Measurements from ENCODE around the gene SUN1.

Gene SUN1

DNA sequence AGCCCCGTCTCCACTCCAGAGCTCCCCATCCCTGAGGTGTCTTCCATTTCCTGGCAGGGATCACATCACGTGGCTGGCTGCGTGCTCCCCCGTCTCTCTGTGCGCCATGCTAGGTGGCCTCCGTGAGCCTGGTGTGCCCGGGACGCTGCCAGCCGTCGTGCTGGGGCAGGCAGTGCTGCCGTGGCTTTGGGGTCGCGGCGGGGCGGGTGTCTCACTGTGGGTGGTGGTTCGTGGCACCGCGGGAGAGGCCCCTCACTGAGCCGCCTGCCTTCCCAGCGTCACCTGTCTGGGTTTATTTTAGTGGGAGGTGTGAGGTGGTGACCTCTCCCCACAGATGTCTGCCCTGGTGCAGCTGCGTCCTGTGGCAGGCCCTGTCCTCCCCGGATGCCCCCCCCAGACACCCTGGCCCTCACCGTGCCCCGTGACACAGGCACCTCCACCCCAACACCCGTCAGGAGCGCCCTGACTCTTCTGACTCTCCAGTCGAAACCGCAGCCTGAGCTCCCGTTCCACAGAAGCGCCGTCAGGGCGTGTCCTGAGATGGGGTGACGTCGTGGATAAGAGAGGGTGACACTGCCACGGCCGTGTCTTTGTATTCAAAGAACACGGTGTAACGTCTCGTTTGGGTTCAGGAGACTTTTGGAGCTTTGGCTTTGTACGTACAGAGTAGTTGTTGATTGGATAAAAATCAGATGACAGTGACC lies 62.0 kb downstream of the SUN1 start:
- no peak for DNase-seq

DNA sequence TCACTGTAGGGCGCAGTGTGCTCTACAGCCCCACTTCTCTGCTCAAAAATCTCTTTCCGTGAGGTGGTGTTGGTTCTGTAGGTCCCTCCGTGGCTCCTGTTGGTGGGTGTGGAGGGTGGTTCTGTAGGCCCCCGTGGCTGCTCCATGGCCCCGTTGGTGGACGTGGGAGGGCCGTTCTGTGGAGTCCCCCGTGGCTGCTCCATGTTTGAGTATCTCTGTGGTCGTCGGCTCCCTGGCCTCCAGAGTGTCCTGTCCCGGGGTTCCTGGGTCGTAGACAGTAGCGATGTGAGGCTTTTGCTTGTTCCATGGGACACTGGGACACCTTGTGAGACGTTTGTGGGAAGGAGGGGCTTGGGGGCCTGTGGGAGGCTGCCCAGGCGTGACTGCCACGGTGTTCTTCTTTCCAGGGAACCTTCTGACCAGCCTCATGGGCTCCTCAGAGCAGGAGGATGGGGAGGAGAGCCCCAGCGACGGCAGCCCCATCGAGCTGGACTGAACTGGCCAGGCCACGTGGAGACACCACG lies 62.7 kb downstream of the SUN1 start:
- no peak for DNase-seq

DNA sequence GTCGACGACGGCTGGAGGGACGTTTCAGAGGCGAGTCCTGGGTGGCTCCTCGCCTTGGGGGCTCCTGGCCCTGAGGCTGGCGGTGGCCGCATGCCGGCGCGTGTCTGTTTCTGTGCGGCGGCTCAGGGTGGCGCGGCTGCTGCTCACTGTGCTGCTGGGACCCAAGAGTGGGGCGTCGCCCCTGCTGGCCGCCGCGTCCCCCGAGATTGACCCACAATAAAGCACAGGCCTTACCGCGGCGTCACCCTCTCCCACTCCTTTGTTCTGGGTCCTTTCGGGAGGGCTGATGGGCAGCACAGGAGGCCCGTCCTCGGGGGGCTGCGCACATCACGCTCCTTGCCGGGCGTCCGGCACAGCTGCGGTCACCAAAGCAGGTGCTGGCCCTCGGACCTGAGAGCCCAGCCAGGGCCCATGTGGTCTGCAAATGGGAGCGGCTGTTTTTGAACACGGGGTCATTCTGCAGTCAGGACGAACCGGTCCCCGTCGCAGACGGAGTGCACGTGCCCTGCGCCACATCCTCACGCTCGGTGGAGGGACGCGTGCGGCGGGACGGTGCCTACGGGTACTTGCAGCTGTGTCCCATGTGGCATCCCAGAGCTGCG lies 63.3 kb downstream of the SUN1 start:
- DNase-seq: no peak

DNA sequence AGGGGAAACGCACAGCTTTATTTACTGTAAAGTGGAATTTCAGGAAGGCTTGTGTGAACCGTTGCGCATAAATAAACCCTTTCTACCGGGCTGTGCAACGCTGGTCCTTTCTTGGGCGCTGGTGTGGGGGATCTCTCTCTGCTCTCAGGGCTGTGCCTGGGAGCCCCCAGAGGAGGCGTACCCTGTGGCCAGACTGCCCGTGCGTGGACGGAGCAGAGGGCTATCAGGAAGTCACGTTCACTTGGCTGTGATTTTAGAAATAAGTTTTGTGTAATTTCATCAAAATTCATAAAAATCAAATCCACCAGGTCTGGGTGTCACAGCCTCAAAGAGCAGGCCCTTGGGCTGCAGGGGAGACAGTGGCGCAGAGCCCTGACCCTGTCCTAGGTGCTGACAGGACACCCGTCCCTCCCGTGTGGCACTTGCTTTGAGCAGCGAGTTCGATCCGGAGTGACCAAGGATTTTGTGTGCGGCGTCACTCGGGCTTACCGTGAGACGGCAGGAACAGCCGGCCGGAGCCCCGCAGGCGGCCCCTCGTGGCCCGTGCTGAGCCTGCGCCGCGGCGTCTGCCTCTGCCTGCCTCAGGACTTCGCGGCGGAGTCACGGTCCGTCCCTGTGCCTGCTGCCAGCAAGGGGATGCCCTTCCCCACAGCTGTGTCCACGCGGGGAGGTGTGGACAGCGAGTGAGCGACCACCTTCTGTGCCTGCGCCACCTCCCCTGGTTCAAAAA lies 64.2 kb downstream of the SUN1 start:
- DNase-seq: no peak

DNA sequence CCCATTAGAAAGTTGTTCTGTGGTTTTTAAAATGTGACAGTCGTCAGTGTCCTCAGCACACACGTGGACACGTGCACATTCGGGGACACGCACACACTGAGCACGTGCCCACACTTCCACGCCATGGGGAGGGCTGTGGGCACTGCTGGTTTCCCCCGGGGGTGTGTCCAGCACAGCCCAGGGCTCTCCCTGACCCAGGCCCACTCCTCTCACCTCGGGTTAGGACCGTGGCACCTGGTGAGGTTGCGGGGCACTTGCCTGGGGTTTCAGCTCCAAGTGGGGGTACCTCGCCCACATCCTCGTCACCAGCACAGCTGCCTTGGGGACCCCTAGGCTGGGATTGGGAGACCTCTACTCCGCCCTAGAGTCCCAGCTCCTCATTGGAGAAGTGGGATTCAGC lies 64.8 kb downstream of the SUN1 start:
- DNase-seq: no peak

DNA sequence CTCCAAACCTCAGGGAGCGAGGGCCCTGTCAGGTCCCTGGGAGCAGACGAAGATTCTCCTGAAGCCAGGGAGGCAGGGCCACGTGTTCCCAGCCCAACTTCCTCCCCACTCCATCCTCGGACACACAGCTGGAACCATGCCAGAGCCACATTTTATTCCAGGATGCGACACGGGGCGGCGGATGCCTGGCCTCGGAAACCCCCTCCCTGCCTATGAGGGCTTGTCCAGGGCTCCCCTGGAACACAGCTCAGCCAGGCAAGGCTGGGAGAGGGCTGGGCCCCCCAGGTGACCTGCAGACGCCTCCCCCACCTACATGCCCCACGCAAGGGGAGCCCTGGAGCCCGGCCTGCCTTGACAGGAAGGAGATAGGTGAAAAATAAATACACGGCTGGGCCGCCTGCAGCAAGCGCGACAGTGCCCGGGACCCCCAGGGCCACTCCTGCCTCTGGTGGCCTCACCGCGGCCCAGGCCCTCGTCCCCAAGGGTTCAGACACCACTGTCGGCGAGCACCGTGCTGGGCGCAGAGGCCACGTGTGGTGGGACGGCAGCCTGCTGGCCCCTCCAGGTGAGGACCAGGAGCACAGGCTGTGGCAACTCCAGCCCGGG lies 65.6 kb downstream of the SUN1 start:
- DNase-seq: no peak

DNA sequence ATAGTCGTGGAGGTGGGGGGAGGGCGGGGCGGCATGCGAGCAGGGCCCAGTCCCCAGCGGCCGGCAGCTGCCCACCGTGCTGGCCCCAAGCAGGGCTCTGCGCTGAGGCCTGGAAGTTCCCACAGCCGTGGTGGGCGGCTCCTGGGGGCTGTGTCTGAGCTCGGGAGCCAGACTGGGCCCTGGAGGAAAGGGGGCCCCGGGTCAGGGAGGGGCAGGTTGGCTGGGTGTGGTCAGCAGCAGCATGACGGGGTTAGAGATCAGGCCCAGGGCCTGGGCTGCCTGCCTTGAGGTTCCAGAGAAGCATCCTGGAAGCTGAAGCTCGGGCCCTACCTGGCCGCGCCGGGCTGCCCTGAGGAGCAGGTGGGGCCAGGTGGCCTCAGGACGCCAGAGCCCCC lies 66.2 kb downstream of the SUN1 start:
- DNase-seq: no peak

DNA sequence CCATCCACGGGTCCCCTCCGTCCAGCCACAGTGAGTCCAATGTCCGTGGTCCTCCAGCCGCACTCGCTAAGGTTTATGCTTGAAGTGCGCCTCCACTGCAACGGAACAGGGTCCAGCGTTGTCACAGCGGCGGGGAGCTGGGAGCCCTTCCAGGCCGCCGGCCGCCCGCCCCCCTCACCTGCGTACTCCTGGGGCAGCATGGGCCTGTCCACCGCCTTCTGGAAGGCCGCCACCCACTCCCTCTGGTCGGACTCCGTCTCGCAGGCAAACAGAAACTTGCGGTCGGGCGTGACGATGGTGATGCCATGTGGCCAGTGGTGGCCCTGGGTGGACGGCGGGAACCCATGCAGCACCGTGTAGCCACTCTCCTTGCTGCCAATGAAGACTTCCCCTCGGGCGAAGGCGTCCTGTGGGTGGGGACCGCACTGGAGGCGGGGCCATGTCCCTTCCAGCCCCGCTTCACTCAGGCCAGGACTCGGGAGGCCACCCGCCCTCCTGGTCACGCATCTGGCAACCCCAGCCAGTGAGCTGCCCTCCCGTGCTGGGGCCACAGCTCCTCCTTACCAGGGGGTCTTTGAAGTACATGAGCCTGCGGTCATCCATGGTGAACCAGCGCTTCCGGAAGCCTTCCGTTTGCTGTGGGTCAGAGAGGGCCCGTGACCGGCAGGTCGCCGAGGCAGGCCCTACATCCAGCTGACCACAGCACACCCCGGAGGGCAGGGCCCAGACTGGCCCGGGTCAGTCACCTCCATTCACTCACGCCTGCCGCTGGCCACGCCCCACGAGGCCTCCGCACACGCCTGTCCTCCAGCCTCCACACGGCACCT lies 66.8 kb downstream of the SUN1 start:
- no peak for DNase-seq

DNA sequence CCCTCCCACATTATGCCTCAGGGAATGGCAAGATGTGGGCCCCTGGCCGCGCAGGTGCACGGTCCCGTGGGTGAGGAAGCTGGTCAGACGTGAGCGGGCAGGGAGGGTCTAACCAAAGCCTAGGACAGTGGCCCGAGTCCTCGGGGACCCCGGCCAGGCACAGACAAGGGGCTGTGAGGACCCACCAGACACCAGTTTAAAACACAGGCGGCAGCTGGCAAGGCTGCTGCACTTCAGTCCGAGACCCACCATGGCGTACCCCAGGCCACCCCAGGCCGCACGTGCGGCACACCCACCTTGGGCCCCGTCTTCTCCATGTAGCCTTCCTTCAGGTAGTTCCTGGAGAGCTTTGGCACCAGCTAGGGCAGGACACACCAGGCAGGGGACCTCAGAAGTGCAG lies 67.5 kb downstream of the SUN1 start:
- DNase-seq: no peak

DNA sequence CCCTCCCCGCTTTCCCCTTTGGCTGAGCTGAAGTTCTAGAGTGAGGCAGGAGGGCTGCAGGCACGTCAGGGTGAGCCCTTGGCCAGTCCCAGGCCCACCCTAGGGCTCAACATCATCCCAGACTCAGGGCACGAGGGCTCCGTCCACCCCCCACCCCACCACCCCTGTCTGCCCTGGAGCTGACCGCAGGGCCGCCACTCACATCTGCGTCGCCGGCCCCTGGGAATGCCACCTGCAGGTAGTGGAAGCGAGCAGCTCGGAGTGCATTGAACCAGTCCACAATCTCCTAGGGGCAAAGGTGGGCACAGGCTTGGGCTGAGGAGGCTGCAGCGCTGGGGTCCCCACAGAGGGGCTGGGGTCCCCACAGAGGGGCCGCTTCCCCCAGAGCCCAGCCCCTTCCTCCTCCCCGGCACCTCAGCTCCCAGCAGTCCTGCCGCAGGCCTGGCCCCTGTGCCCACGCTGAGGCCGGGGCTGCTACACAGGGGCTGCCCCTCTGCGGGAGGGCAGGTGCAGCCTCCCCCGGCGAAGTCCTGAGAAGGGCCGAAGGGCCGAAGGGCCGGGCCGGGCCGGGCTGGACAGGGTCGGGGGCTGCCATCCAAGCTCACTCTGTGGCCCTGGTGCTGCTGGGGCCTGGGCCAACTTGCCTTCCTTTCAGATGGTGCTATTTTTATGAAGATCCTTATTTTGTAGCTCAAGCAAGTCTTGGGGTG lies 68.2 kb downstream of the SUN1 start:
- no peak for DNase-seq

DNA sequence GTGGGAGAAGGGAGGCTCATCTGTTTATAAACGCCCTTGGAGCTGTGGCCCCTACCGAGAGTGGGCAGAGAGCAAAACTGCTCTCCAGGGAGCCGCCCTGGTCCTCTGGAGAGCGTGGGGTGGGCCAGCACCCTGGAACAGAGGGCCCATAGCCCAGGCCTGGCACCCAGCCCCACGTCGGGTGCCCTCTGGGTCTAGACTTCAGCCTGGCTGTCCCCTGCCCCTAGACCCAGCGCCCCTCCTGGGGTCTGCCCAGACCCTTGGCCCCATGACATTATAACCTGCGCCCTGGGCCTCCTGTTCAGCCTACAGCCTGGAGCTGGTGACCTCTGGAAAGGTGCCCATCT lies 68.7 kb downstream of the SUN1 start:
- DNase-seq: no peak

DNA sequence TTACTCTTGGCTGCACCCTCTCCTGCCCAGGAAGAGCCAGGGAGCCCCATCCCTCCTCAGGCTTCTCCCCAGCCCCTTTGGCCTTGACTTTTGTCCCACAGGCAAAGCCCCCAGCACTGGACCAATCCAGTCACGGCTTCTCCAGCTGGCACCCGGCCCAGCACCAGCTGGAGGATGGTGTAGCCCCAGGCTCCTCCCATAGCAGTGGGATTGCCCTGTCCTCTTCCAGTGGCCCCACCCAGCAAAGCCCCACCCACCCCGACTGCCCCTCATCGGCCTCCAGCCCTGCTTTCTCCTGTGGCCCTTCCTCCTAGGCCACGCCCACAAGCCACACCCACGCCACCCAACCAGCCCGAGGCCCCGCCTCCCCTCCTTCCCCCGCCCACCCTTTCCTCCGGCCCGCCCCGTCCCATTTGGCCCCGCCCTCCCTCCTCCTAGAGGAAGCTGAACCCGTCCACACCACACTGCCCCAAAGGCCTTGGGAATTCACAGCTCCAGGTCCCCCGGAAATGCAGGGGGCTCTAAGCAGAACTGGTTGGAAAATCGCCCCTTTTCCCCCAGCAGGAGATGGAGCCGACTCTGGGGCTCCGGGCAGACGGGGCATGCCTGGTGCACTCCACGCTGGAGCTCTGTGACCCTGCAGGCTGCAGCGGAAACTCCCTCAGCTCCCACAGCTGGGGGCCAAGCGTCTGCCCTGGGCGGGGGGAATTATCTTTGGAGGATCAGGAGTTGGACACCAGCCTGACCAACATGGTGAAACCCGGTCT lies 69.3 kb downstream of the SUN1 start:
- DNase-seq: peak; percentile 87 to 88

DNA sequence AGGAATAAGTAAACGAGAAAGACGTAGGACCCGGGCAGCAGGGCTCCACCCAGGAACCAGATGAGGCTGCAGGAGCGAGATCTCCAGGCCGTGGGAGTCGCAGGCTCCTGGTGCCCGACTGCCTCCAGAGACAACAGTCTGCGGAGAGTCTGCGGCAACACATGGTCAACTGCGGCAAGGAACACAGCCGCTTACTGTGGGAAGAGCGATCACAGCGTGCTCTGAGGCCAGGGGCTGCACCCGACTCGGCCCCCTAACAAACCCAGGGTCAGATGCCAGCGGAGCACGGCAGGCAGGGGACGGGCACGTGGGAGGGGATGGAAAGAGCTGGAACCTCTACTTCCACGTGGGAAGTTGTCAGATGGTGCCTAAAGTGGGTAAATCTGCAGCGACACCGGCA lies 70.7 kb downstream of the SUN1 start:
- DNase-seq: no peak

DNA sequence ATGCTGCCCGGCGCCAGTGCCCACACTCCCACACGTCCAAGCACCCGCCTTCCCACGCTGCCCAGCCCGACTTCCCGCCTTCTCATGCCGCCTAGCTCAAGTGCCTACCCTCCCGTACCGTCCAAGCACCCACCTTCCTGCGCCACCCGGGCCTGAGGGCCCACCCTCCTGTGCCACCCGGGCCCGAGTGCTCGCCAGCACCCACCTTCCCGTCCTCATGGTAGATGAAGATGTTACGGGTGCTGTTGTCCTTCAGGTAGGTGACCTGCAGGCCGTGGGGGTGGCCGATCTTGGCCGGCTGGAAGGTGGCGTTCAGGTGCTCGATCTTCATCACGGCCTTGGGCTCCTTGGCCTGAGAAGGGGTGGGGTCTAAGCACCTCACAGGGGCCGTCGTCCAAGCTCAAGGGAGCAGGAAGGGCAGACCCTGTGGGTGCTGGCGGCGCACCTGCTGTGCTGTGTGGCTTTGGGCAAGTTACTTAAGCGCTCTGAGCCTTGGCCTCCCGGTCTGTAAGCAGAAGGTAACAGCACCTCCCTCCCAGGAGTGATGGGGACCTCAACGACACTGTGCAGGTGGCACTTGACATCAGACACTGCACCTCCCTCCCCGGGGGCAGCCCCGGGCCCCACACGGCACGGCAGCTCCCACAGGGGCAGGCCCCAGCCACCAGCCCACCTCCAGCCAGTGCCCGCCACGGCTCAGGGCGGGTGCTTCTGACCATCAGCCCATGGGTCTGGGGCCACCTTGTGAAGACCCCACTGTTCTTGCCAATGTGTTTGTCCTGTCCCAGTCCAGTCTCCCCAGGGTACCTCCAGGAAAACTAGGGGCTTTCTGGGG lies 71.9 kb downstream of the SUN1 start:
- DNase-seq: no peak

DNA sequence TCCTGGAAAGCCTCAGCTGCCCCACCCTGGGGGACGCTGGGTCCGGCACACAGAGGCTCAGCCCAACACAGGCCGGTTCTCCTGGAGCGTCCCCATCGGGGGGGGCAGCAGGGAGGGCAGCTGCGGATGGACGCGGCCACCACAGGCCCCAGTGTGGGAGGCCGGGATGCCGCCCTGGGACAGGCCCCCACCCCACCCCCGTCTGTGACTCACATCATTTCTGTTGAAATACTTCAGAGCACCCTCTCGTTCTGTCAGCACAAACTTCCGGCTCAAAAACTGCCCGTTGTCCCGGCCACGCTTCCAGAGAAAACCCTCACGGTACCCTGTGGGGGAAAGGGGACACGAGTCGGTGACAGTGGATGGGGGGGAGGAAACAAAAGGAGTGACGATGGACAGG lies 72.6 kb downstream of the SUN1 start:
- no peak for DNase-seq

DNA sequence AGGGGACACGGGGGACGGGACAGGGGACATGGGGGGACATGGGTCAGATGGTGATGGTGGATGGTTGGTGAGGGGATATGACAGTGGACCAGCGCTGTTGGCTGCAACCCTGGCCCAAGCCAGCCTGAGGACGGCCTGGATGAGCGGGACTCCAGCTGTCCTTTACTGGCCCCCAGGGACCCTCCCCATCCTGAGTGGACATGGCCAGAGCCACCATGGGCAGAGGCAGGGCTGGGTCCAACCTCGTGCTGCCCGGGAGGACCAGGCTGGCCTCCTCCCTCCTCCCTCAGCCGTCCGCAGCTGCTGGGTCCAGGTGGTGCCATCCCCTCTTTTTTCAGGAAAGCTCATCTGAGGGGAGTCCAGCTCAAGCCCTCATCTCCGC lies 74.5 kb downstream of the SUN1 start:
- no peak for DNase-seq

DNA sequence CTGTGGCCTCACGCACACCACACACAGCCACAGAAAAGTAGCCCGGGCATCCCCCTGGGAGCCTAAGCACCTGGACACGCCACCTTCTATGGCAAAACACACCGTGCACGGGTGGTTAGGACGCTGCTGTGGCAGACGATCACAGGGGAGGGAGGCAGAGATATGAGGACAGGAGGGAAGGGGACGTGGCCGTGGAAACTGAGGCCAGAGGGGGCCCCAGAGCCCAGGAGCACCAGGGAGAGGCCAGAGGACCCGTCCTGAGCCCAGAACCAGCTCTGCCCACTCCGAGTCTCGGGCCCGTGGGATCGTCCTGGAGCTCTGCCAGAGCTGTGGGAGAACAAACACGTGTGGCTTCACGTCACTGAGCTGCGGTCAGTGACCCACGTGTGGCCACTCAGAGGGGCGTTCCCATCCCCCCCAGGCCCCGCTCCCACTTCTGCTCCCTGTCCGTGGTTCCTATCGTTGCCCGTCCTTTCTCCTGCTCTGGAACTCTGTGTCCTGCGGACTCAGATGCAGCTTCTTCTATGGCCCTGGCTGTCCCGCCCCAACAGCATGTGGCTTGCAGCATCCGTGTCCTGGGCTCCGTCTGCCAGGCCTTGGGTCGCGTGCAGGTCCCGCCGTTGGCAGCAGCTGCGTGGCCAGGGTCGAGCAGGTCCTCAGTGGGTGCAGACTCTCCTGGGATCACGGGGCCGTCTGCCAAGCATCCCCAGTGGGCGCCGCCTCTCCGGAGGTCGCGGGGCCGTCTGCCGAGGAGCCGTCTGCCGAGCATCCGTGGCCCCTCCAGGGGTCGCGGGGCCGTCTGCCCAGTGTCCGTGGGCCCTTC lies 75.1 kb downstream of the SUN1 start:
- no peak for DNase-seq

DNA sequence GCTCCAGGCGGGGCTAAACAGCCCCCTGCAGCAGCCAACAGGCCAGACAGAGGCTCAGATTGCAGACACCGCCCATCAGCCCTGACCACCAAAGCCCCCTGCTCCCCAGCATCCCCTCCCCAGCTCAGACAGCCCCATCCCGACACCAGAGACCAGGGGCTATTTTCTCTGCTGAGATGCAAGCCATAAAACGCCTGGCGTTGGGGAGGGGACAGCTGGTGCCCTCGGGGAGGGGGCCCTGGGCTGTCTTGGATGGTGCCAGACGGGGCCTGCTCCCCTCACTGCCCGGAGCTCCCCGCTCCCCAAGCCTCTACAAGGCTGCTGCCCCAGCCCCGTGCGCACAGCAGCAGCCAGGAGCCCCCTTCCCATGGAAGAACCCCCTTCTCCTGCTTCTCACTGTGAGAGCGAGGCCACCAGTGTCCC lies 75.9 kb downstream of the SUN1 start:
- DNase-seq: no peak

Measured in inflammatory macrophage (primary cell).